Frontal cortex (tissue), 3 donors: ENCODE data around the gene MSL3B.

Source experiments
- DNase-seq, 2 donors: peaks; one replicate each; pipeline ENCODE4 v3.0.0; 2012; ENCODE audit warnings: low spot score in 2 of 2
- FAIRE-seq: peaks from 2 replicates; lab custom pipeline; 2012; peaks lifted over from hg19 to GRCh38; lab: Jason Lieb, UNC
- donor health status: control.
- donor health status: control.
- donor health status: control.

MSL3B gene

GRCh38 chr2:233854241-233854981 lies 13.8 kb downstream of the MSL3B start, which contains the start of gene HJURP:
TSS of gene HJURP (minus strand) at chr2:233854535. CDS start at chr2:233854500, 35 bp downstream.
- FAIRE-seq (peak; percentile 75), DNase-seq (peak; percentile 88 to 98)

- no peak for FAIRE-seq
- no peak for DNase-seq
Measured at GRCh38 chr2:233853883-233854240, 14.3 kb downstream of the MSL3B start.

GRCh38 chr2:233853353-233853752 lies 14.8 kb downstream of the MSL3B start:
- FAIRE-seq (no peak), DNase-seq (no peak)

GRCh38 chr2:233852056-233852455 lies 16.1 kb downstream of the MSL3B start:
- DNase-seq: no peak
- FAIRE-seq: no peak

GRCh38 chr2:233851169-233851568 lies 17.0 kb downstream of the MSL3B start:
- DNase-seq (no peak), FAIRE-seq (no peak)

- DNase-seq: no peak
- FAIRE-seq: no peak
Measured at GRCh38 chr2:233850745-233851144, 17.4 kb downstream of the MSL3B start.

- FAIRE-seq: no peak
- no peak for DNase-seq
Measured at GRCh38 chr2:233849607-233850271, 18.4 kb downstream of the MSL3B start.

- FAIRE-seq (no peak), DNase-seq (no peak)
Measured at GRCh38 chr2:233848276-233848675, 19.9 kb downstream of the MSL3B start.

- no peak for FAIRE-seq
Measured at GRCh38 chr2:233847248-233847898, 20.8 kb downstream of the MSL3B start.

GRCh38 chr2:233846387-233847247 lies 21.6 kb downstream of the MSL3B start:
- FAIRE-seq (no peak), DNase-seq (no peak)

More at GRCh38 chr2:233847248-233847898, 20.8 kb downstream of the MSL3B start:
- DNase-seq: no peak

- DNase-seq: no peak
- no peak for FAIRE-seq
Measured at GRCh38 chr2:233845301-233846060, 22.7 kb downstream of the MSL3B start.

GRCh38 chr2:233844836-233845235 lies 23.4 kb downstream of the MSL3B start:
- FAIRE-seq (no peak), DNase-seq (no peak)

- FAIRE-seq (no peak), DNase-seq (no peak)
Measured at GRCh38 chr2:233844064-233844807, 23.9 kb downstream of the MSL3B start.

GRCh38 chr2:233841183-233841582 lies 27.0 kb downstream of the MSL3B start:
- DNase-seq: no peak
- FAIRE-seq: no peak

- FAIRE-seq (no peak), DNase-seq (no peak)
Measured at GRCh38 chr2:233840520-233840919, 27.7 kb downstream of the MSL3B start.

GRCh38 chr2:233839447-233839820 lies 28.8 kb downstream of the MSL3B start:
- no peak for FAIRE-seq
- DNase-seq: no peak

- DNase-seq: no peak
- FAIRE-seq: no peak
Measured at GRCh38 chr2:233838726-233839446, 29.3 kb downstream of the MSL3B start.

- no peak for FAIRE-seq
Measured at GRCh38 chr2:233838251-233838650, 29.9 kb downstream of the MSL3B start.

More at GRCh38 chr2:233838251-233838650, 29.9 kb downstream of the MSL3B start:
- no peak for DNase-seq
